ELF-1 (cell line): ENCODE measurements around the gene GNAT3.

Experiments used
- DNase-seq: peaks from one replicate; pipeline ENCODE4 v3.0.0-alpha.2; 2016; ENCODE audit warnings: low read depth, low spot score

Gene GNAT3

GRCh38 chr7:80511964-80512363 is at the start of gene GNAT3:
Gene GNAT3 (minus strand): TSS chr7:80512064. CDS start chr7:80511926, 138 bp downstream.
- DNase-seq = no peak

GRCh38 chr7:80558116-80558515 is 46.3 kb upstream of the GNAT3 start:
- DNase-seq = no peak

GRCh38 chr7:80552031-80552694 is 40.3 kb upstream of the GNAT3 start:
- no peak for DNase-seq

GRCh38 chr7:80550005-80550404 is 38.1 kb upstream of the GNAT3 start:
- DNase-seq = no peak

- no peak for DNase-seq
These were observed 37.1 kb upstream of the GNAT3 start for GRCh38 chr7:80548840-80549530.

GRCh38 chr7:80542398-80542797 is 30.5 kb upstream of the GNAT3 start:
- no peak for DNase-seq

- no peak for DNase-seq
These were observed 29.0 kb upstream of the GNAT3 start for GRCh38 chr7:80540836-80541235.

GRCh38 chr7:80537091-80537490 is 25.2 kb upstream of the GNAT3 start:
- DNase-seq = no peak

- DNase-seq = no peak
These were observed 24.6 kb upstream of the GNAT3 start for GRCh38 chr7:80536426-80536825.

GRCh38 chr7:80533287-80533686 is 21.4 kb upstream of the GNAT3 start:
- peak; percentile 52 for DNase-seq

GRCh38 chr7:80532153-80532552 is 20.3 kb upstream of the GNAT3 start:
- no peak for DNase-seq

- no peak for DNase-seq
These were observed 18.3 kb upstream of the GNAT3 start for GRCh38 chr7:80530136-80530535.

GRCh38 chr7:80529362-80529761 is 17.5 kb upstream of the GNAT3 start:
- no peak for DNase-seq

GRCh38 chr7:80528689-80529088 is 16.8 kb upstream of the GNAT3 start:
- no peak for DNase-seq

GRCh38 chr7:80526472-80526871 is 14.6 kb upstream of the GNAT3 start:
- DNase-seq = no peak

- DNase-seq = no peak
These were observed 12.8 kb upstream of the GNAT3 start for GRCh38 chr7:80524693-80525092.

GRCh38 chr7:80521809-80522208 is 9.9 kb upstream of the GNAT3 start:
- no peak for DNase-seq

- DNase-seq = no peak
These were observed 8.3 kb upstream of the GNAT3 start for GRCh38 chr7:80520199-80520598.

- no peak for DNase-seq
These were observed 5.5 kb upstream of the GNAT3 start for GRCh38 chr7:80517282-80517747.

- DNase-seq = no peak
These were observed 3.4 kb upstream of the GNAT3 start for GRCh38 chr7:80515298-80515697.

- DNase-seq = no peak
These were observed 1.8 kb downstream of the GNAT3 start for GRCh38 chr7:80510021-80510420.

GRCh38 chr7:80508440-80508839 is 3.4 kb downstream of the GNAT3 start:
- no peak for DNase-seq

- no peak for DNase-seq
These were observed 5.9 kb downstream of the GNAT3 start for GRCh38 chr7:80505900-80506500.
